Effector memory CD4-positive, alpha-beta T cell (primary cell): ENCODE results near the gene DUOX1.
"Not testable (repeated sequence)": the region's sequence is repeated elsewhere in the genome, so short reads cannot be mapped to it uniquely, and the experiment has no call there.

Experiments
- DNase-seq, 3 donors: peaks; one replicate each; pipeline ENCODE4 v3.0.0-alpha.2; 2020
- H3K27ac ChIP-seq: 2 replicates; pipeline ENCODE4 v1.7.0; 2013; ENCODE audit warnings: mild to moderate bottlenecking, low read length, moderate library complexity; ENCODE audit not compliant: insufficient read depth, poor library complexity, severe bottlenecking
- H3K27me3 ChIP-seq: replicated peaks from 2 replicates; pipeline ENCODE4 v1.7.0; 2013; ENCODE audit warnings: mild to moderate bottlenecking, low read length; ENCODE audit not compliant: insufficient read depth, control insufficient read depth, poor library complexity, severe bottlenecking
- H3K36me3 ChIP-seq: 2 replicates; pipeline ENCODE4 v1.7.0; 2013; ENCODE audit warnings: mild to moderate bottlenecking, low read length, moderate library complexity; ENCODE audit not compliant: control insufficient read depth, insufficient read depth
- H3K4me1 ChIP-seq: 2 replicates; pipeline ENCODE4 v1.7.0; 2013; ENCODE audit warnings: low read length, mild to moderate bottlenecking; ENCODE audit not compliant: control insufficient read depth, insufficient read depth, poor library complexity, severe bottlenecking
- H3K4me3 ChIP-seq: 2 replicates; pipeline ENCODE4 v1.7.0; 2013; ENCODE audit warnings: low read length, low read depth, mild to moderate bottlenecking; ENCODE audit not compliant: insufficient read depth, poor library complexity, severe bottlenecking
- H3K9me3 ChIP-seq: 2 replicates; pipeline ENCODE4 v1.7.0; 2013; ENCODE audit warnings: mild to moderate bottlenecking, low read length, moderate library complexity; ENCODE audit not compliant: control insufficient read depth

Gene DUOX1

DNA sequence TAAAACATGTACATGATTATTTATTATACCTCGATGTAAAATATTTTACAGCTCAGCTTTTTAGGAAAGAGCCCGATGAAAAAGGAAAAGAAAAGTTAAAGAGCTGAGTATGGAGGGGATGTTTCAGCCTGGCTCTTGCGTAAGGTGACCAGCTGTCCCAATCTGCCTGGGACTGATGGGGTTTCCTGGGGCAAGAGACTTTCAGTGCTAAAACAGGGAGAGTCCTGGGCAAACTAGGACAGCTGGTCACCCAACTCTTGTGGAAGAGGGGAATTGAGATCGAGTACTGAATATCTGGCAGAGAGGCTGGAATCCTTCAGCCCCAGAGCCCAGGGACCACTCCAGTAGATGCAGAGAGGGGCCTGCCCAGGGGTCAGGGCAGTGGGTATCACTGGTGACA lies 36.8 kb upstream of the DUOX1 start:
- no peaks in the 10 kb centered on the region for H3K27me3 ChIP-seq
- no peaks in the 10 kb centered on the region for H3K4me1 ChIP-seq
- H3K27ac ChIP-seq = no peak overlapping the region
- H3K4me3 ChIP-seq = no peak overlapping the region
- H3K36me3 ChIP-seq = no peaks in the 10 kb centered on the region
- DNase-seq = no peak
- H3K9me3 ChIP-seq = no peaks in the 10 kb centered on the region

DNA sequence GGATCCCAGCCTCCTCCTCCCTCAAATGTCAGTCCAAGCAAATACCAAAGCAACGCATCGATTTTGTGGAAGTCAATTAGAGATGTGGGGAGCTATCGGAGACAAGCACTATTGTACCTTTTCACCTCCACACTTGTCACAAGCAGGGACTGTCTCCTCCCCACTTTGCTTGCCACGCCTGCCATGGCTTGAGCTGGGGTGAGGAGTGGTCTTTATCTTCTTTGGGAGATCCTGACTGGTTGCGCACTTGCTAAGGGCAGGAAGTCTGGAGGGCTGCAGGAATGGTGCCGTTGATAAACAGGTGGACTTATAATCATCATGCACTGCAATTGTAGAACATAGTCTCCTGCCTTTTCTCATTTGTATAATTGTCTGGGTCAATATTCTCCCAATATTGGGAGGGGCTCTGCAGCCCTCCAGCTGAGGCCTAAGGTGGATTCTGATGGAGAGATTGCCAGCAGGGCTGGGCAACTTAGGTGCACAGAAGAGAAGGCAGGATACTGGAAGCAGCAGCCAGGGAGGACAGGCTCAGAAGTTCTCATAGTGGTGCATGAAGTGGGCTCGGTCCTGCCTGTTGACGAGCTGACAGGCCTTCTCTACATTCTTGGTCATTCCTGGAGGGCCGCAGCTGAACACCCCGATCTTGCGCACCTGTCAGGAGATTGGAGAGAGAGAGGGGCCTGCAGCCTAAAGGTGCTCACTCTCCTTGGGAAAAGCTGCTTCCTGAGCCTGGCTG lies 36.0 kb upstream of the DUOX1 start:
- Histone ChIP-seq H3K36me3 (no peaks in the 10 kb centered on the region), H3K4me1 (no peaks in the 10 kb centered on the region), H3K27me3 (no peaks in the 10 kb centered on the region), H3K27ac (no peak overlapping the region), H3K4me3 (no peak overlapping the region), H3K9me3 (no peaks in the 10 kb centered on the region)
- no peak for DNase-seq

DNA sequence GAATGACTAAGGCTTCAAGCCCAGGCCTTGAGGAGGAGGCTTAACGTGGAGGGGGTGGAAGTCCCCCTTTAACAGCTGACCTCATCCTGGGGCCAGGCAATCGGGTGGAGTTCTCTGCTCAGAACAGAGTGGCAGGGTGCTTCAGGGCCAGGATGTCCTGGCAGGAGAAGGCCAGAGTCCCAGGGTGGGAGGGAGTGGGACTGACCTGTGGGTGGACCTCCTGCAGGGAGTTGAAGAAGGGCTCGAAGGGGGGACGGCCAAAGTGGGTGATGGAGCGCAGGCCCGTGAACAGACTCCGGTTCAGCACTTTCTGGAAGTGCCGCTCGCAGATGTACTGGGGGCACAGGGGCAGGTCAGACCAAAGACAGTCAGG lies 35.5 kb upstream of the DUOX1 start:
- H3K4me3 ChIP-seq = no peak overlapping the region
- H3K27ac ChIP-seq = no peak overlapping the region
- no peaks in the 10 kb centered on the region for H3K36me3 ChIP-seq
- no peak for DNase-seq
- no peaks in the 10 kb centered on the region for H3K9me3 ChIP-seq
- no peaks in the 10 kb centered on the region for H3K27me3 ChIP-seq
- H3K4me1 ChIP-seq = no peaks in the 10 kb centered on the region

GRCh38 chr15:45095661-45096060 lies 34.1 kb upstream of the DUOX1 start:
- Histone ChIP-seq H3K9me3 (no peaks in the 10 kb centered on the region), H3K27ac (no peak overlapping the region), H3K27me3 (no peaks in the 10 kb centered on the region), H3K36me3 (no peaks in the 10 kb centered on the region), H3K4me3 (no peak overlapping the region), H3K4me1 (no peaks in the 10 kb centered on the region)
- DNase-seq = no peak

GRCh38 chr15:45097466-45097865 lies 32.3 kb upstream of the DUOX1 start:
- no peaks in the 10 kb centered on the region for H3K27me3 ChIP-seq
- no peak for DNase-seq
- H3K27ac ChIP-seq = no peak overlapping the region
- no peak overlapping the region for H3K4me3 ChIP-seq
- no peaks in the 10 kb centered on the region for H3K4me1 ChIP-seq
- H3K9me3 ChIP-seq = no peaks in the 10 kb centered on the region
- no peaks in the 10 kb centered on the region for H3K36me3 ChIP-seq

DNA sequence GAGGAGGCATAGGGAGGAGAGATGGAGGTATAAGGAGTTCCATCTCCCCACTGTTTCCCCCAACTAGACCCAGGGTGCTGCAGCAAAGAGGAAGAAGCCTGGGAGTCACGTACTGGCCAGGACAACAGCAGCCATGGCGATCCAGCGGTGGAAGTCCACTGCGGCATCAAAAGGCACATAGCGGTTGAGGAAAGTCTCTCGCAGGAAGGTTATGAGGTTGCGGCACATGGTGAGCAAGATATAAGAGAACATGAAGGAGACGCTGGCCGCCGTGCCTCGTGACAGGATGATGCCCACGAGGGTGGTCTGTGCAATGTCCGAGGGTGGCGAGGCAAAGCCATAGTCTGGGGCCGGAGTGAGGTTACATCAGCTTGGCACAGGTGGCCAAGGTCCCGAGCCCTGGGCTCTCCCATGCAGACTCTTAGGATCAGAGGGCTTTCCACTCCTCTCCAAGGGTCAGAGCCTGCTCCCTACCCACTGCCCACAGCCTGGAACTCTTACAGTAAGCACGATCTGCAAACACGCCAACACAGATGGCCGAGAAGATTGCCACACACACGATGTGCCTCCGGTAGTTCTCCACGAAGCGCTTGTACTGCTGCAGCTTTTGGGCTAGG lies 30.1 kb upstream of the DUOX1 start:
- no peak overlapping the region for H3K27ac ChIP-seq
- H3K4me3 ChIP-seq = no peak overlapping the region
- no peaks in the 10 kb centered on the region for H3K4me1 ChIP-seq
- no peaks in the 10 kb centered on the region for H3K9me3 ChIP-seq
- DNase-seq = no peak
- no peaks in the 10 kb centered on the region for H3K36me3 ChIP-seq
- H3K27me3 ChIP-seq = no peaks in the 10 kb centered on the region

DNA sequence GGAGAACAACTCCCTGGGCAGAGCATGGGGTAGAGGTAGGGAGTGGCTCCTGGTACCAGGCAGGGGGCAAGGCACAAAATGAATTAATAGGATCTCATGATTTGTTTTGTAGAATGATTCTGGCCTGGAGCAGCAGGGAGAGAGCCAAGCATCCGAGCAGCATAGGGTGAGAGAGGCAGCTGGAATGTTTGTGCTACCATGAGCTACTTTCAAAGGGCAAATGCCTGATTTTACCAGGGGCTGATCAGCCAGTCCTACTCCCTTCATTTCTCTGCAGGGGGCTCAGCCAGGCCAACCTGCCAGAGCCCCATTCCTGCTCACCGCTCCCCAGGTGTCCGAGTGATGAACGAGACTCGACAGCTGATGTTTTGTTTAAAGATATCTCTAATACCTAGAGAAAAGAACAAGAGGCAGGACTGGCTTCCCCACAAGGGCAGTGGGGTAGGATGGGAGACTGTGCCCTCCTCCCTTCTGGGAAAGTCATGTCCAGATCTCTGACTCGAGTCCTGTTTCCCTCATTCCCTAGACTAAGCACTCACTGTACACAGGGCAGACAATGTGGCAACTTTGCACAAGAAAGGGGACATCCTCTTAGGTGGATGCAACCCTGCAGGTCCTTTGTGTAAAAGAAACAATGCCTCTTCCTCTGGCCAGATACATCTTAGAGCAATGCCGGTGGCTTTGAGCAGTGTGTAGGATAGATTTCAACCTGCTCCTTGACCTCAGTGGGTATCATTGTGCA lies 28.7 kb upstream of the DUOX1 start:
- Histone ChIP-seq H3K9me3 (no peaks in the 10 kb centered on the region), H3K4me3 (no peak overlapping the region), H3K4me1 (no peaks in the 10 kb centered on the region), H3K36me3 (no peaks in the 10 kb centered on the region), H3K27ac (no peak overlapping the region), H3K27me3 (no peaks in the 10 kb centered on the region)
- DNase-seq = no peak

GRCh38 chr15:45101749-45102148 lies 28.0 kb upstream of the DUOX1 start:
- DNase-seq = no peak
- Histone ChIP-seq H3K27ac (no peak overlapping the region), H3K36me3 (no peaks in the 10 kb centered on the region)

GRCh38 chr15:45102226-45102625 lies 27.6 kb upstream of the DUOX1 start:
- H3K27ac ChIP-seq = no peak overlapping the region
- no peaks in the 10 kb centered on the region for H3K27me3 ChIP-seq
- H3K9me3 ChIP-seq = no peaks in the 10 kb centered on the region
- H3K4me1 ChIP-seq = no peaks in the 10 kb centered on the region
- DNase-seq = no peak
- no peak overlapping the region for H3K4me3 ChIP-seq
- H3K36me3 ChIP-seq = no peaks in the 10 kb centered on the region

More at GRCh38 chr15:45101749-45102148, 28.0 kb upstream of the DUOX1 start:
- Histone ChIP-seq H3K9me3 (no peaks in the 10 kb centered on the region), H3K27me3 (no peaks in the 10 kb centered on the region), H3K4me3 (no peak overlapping the region), H3K4me1 (no peaks in the 10 kb centered on the region)

DNA sequence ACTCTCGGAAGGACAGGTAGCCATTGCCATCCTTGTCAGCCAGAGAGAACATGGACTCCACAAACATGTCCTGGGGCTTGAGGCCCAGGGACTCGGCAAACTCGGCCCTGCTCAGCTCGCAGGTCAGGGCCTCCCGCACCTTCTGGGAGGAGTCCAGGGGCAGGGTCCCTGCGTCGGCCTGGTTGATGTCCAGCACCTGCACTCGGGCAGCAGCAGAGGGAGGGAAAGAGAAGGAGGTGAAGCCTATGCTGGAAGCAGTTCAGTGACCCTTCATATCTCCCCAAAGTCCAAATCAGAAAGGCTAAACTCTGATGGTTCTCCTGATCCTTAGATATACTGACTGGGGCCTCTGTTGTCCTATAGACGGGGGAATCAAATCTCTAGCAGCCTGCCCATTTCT lies 25.6 kb upstream of the DUOX1 start:
- not testable (repeated sequence) for DNase-seq, H3K27me3 ChIP-seq, H3K27ac ChIP-seq, H3K9me3 ChIP-seq, H3K4me3 ChIP-seq, H3K4me1 ChIP-seq, H3K36me3 ChIP-seq
